WTC11 (cell line): ENCODE results near the gene RAB18.

Experiments
- SP1 ChIP-seq: sonication (generic); formaldehyde crosslinking; conservative IDR thresholded peaks from 2 replicates; pipeline ENCODE4 v1.8.1; 2022; ENCODE audit warnings: missing genetic modification reagents
- TF ChIP-seq, protein P1 (sequence below): fragments of 200-600 bp; IDR thresholded peaks from 2 replicates; pipeline ENCODE4 v1.8.0; 2022; ENCODE audit warnings: antibody characterized with exemption

DNA sequence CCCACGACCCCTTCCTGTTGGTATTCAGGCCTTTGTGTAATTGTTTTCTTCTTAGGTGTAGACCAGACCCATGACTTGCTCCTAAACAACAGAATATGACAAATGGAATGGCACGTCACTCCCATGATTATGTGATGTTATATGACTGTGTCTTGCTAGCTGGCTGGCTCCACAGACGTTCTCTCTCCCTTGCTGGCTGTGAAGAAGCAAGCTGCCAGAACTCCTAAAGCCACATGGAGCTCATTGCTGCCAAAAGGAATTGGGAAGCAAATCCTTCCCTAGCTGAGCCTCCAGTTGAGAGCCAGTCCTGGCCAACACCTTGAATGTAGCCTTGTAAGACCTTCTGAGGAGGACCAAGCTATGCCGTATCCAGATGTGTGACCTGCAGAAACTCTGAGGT lies 74.2 kb downstream of the RAB18 start:
- TF ChIP-seq, protein P1, sequence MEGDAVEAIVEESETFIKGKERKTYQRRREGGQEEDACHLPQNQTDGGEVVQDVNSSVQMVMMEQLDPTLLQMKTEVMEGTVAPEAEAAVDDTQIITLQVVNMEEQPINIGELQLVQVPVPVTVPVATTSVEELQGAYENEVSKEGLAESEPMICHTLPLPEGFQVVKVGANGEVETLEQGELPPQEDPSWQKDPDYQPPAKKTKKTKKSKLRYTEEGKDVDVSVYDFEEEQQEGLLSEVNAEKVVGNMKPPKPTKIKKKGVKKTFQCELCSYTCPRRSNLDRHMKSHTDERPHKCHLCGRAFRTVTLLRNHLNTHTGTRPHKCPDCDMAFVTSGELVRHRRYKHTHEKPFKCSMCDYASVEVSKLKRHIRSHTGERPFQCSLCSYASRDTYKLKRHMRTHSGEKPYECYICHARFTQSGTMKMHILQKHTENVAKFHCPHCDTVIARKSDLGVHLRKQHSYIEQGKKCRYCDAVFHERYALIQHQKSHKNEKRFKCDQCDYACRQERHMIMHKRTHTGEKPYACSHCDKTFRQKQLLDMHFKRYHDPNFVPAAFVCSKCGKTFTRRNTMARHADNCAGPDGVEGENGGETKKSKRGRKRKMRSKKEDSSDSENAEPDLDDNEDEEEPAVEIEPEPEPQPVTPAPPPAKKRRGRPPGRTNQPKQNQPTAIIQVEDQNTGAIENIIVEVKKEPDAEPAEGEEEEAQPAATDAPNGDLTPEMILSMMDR = no peak
- TF ChIP-seq SP1 (CRISPR knock-in tag) = no peak
